Osteocyte (in vitro differentiated cells): ENCODE data around the gene GTF2H4. TPM values are rescaled to one million over a fixed set of nuclear protein-coding genes. Genes with fewer than 3 reads are reported as not detected.

Experiments
- DNase-seq: peaks from one replicate; pipeline ENCODE4 v3.0.0; 2021; ENCODE audit warnings: mixed read lengths; ENCODE audit not compliant: unreplicated experiment; ENCODE audit errors: extremely low spot score
- H3K27ac Mint-ChIP-seq: one replicate; pipeline ENCODE4 v1.8.0; 2021; ENCODE audit warnings: mild to moderate bottlenecking, mixed read lengths; ENCODE audit not compliant: unreplicated experiment
- H3K27me3 Mint-ChIP-seq: one replicate; pipeline ENCODE4 v1.8.0; 2021; ENCODE audit warnings: mixed read lengths; ENCODE audit not compliant: unreplicated experiment
- H3K36me3 Mint-ChIP-seq: one replicate; pipeline ENCODE4 v1.8.0; 2021; ENCODE audit warnings: mixed read lengths; ENCODE audit not compliant: unreplicated experiment
- H3K4me1 Mint-ChIP-seq: one replicate; pipeline ENCODE4 v1.8.0; 2021; ENCODE audit warnings: mixed read lengths; ENCODE audit not compliant: unreplicated experiment
- H3K4me3 Mint-ChIP-seq: one replicate; pipeline ENCODE4 v1.8.0; 2021; ENCODE audit warnings: mild to moderate bottlenecking, moderate library complexity, mixed read lengths; ENCODE audit not compliant: unreplicated experiment
- H3K9me3 Mint-ChIP-seq: one replicate; pipeline ENCODE4 v1.8.0; 2021; ENCODE audit warnings: mixed read lengths; ENCODE audit not compliant: unreplicated experiment
- CTCF ChIP-seq: fragments of 200-600 bp; sonication (generic); IDR thresholded peaks from 2 replicates; pipeline ENCODE4 v1.5.0; 2021; ENCODE audit warnings: antibody characterized with exemption, mild to moderate bottlenecking, moderate library complexity
- total RNA-seq: library from RNA; stranded (reverse); gene quantifications from 2 replicates; pipeline ENCODE4 v1.2.1, GENCODE V29; 2021

GTF2H4 gene
- total RNA-seq, 1 donor from 2014 or later = 39.3 TPM

DNA sequence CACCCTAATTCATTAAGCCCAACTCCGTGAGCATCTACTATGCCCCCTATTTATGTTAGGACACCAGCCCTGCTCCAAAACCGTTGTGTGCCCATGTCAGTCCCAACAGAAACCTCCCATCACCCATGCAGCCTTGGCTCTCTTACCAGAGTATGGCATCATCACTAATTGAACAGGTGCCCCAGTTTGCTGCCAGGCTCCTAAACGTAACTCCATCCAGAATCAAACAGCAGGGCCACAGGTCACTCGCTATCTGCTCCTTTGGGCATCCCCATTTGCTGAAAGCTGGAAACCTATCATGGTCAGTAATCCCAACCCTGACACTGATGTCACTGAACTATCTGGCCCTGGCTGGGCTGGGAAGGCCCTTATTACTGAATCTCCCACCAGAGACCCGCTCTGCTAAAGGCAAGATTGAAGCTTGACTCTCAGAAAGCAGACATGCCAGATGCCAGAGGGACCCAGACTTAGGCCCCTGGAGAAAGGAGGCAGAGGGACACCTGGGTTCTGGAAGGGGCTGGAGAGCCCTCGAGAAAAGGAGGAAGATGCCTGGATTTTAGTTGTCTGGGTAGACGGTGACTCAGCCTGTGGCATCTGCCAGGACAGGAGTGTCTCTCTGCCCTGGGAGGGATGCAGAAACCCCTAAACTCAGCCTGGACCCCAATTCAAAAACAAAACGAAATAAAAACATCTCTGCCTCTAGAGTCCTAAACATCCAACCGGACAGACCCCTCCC, 46.8 kb downstream of the GTF2H4 start:
- no peak overlapping the region for H3K27ac Mint-ChIP-seq
- peaks cover 10% of the 10 kb centered on the region for H3K4me1 Mint-ChIP-seq
- peaks cover 80% of the 10 kb centered on the region for H3K27me3 Mint-ChIP-seq
- no peak for TF ChIP-seq CTCF
- H3K4me3 Mint-ChIP-seq = peak overlapping the region; percentile 54
- DNase-seq = no peak
- H3K9me3 Mint-ChIP-seq = no peaks in the 10 kb centered on the region
- no peaks in the 10 kb centered on the region for H3K36me3 Mint-ChIP-seq

DNA sequence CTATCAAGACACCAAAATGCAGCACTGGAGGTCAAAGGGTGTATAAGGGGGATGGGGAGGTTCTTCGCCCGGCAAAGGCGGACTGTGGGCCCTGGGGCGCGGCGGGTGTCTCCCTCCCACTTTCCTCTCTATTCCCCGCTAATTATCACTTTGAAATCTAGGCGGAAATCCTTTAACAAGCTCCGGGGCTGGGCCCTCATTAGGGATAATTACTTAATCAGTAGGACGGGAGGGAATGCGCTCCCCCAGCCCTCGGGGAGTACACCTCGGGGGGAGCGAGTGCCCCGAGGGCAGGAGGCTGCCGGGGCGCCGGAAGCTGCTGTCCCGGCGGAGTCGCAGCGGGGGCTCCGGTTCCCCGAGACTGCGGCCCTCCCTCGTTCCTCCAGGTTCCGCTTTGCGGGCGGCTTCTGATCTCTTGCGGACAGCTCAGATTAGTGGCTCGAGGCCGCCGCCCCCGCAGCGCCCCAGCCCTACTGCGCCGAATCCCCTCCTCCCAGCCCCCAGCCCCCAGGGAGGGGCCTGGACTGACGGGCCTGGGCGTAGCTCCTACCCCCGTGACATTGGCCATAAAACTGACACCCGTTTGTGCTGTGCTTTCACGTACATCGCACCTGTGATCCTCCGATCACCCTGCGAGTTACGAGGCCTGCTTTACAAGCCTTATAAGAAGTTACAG, 47.5 kb downstream of the GTF2H4 start:
- no peaks in the 10 kb centered on the region for H3K36me3 Mint-ChIP-seq
- no peak overlapping the region for H3K27ac Mint-ChIP-seq
- H3K4me1 Mint-ChIP-seq = peaks cover 10% of the 10 kb centered on the region
- H3K4me3 Mint-ChIP-seq = peak overlapping the region; percentile 54
- H3K27me3 Mint-ChIP-seq = peaks cover 75% of the 10 kb centered on the region
- no peaks in the 10 kb centered on the region for H3K9me3 Mint-ChIP-seq
- DNase-seq = no peak
- TF ChIP-seq CTCF = no peak

DNA sequence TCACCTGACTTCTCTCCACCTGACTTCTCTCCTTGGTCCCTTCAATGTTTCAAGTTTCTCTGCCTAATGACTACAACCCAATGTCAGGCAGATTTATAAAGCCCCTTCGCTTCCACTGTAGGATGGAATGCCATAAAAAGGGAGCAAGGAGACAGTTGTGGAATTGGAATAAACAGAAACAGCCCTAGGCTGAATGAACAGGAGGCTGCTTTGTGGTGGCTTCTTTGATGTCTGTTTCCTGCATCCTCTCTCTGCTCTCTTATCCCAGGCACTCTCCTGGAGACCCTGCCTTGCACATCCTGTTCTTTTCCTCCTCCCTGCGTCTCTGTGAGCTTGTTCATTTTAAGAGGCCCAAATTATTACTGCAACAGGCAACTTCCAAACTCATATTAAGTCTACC, 49.7 kb downstream of the GTF2H4 start:
- no peak for DNase-seq
- Mint-ChIP-seq H3K4me3 (no peak overlapping the region), H3K27me3 (peaks cover 57% of the 10 kb centered on the region), H3K9me3 (no peaks in the 10 kb centered on the region), H3K27ac (no peak overlapping the region), H3K36me3 (no peaks in the 10 kb centered on the region), H3K4me1 (peaks cover 15% of the 10 kb centered on the region)
- no peak for TF ChIP-seq CTCF

DNA sequence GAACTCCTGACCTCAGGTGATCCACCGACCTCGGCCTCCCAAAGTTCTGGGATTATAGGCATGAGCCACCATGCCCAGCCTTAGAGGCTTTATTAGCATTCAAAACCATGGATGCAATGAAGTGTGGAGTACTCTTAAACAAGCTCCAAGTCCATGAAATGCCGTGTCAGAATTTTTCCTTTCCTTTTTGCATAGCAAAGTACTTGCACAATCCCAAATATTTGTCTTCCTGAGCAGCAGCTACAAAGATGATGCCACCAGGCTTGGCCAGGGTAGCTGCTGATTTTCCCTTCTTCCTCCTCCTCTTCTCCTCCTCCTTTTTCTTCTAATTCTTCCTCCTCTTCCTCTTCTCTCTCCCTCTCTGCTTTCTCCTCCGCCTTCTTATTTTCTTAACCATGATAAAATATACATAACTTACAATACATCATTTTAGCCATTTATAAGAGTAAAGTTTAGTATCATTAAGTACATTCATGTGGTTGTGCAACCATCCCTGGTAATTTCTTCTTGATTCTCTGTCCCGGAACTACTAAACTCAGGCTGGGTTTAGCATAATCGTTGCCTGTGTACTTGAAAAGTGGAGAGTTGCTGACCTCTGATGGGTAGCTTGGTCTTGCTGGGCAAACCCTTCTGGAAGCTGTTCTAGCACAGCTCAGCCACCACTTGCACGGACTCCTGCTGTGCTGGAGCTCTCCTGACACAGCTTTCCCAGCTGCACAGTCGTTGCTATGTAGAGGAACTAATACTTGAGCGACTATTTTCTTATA, 53.1 kb downstream of the GTF2H4 start:
- no peak for TF ChIP-seq CTCF
- Mint-ChIP-seq H3K27me3 (peaks cover 60% of the 10 kb centered on the region), H3K4me1 (peaks cover 5% of the 10 kb centered on the region), H3K9me3 (no peaks in the 10 kb centered on the region), H3K4me3 (no peak overlapping the region), H3K27ac (no peak overlapping the region), H3K36me3 (no peaks in the 10 kb centered on the region)
- DNase-seq = no peak

GRCh38 chr6:30962716-30963115, 54.7 kb downstream of the GTF2H4 start:
- no peaks in the 10 kb centered on the region for H3K9me3 Mint-ChIP-seq
- peaks cover 5% of the 10 kb centered on the region for H3K4me1 Mint-ChIP-seq
- TF ChIP-seq CTCF = no peak
- no peak overlapping the region for H3K4me3 Mint-ChIP-seq
- no peak for DNase-seq
- peaks cover 50% of the 10 kb centered on the region for H3K27me3 Mint-ChIP-seq
- no peak overlapping the region for H3K27ac Mint-ChIP-seq
- H3K36me3 Mint-ChIP-seq = no peaks in the 10 kb centered on the region
